ENCODE measurements around the gene SNX33.

The SNX33 gene

GRCh38 chr15:75637245-75638009, 10.3 kb upstream of the SNX33 start:
- Histone ChIP-seq H3K36me3 (ENCODE audit: insufficient read depth, low read length) (no peaks in the 10 kb centered on the region), H3K9ac (ENCODE audit: low read depth, low read length) (0 out of 2 replicates have a peak overlapping the region, but pooled peaks have one; percentile 59), H3K9me3 (ENCODE audit: control insufficient read depth, insufficient read depth, low read length) (no peaks in the 10 kb centered on the region), H3K4me1 (ENCODE audit: insufficient read depth, low read length) (peaks cover 15% of the 10 kb centered on the region; the same call in 1 of the 2 replicates)

- Histone ChIP-seq H3K4me1 (ENCODE audit: insufficient read depth, low read length) (peaks cover 12% of the 10 kb centered on the region; the same call in 1 of the 2 replicates), H3K9me3 (ENCODE audit: control insufficient read depth, insufficient read depth, low read length) (no peaks in the 10 kb centered on the region), H3K9ac (ENCODE audit: low read depth, low read length) (peak overlapping the region; percentile 59), H3K36me3 (ENCODE audit: insufficient read depth, low read length) (no peaks in the 10 kb centered on the region)
Measured at GRCh38 chr15:75639191-75639708, 8.5 kb upstream of the SNX33 start.

GRCh38 chr15:75639709-75640482, 7.8 kb upstream of the SNX33 start, which contains the start of gene IMP3:
Gene IMP3, minus strand, starts transcription at chr15:75640224. Its CDS starts 56 bp downstream, at chr15:75640168.
- H3K9ac ChIP-seq (ENCODE audit: low read depth, low read length): peak within 1 kb of the TSS; percentile 59
- H3K9me3 ChIP-seq (ENCODE audit: control insufficient read depth, insufficient read depth, low read length): no peaks in the 10 kb centered on the region
- no peaks in the 10 kb centered on the region for H3K36me3 ChIP-seq (ENCODE audit: insufficient read depth, low read length)
- H3K4me1 ChIP-seq (ENCODE audit: insufficient read depth, low read length): peaks cover 10% of the 10 kb centered on the region; the same call in 1 of the 2 replicates

DNA sequence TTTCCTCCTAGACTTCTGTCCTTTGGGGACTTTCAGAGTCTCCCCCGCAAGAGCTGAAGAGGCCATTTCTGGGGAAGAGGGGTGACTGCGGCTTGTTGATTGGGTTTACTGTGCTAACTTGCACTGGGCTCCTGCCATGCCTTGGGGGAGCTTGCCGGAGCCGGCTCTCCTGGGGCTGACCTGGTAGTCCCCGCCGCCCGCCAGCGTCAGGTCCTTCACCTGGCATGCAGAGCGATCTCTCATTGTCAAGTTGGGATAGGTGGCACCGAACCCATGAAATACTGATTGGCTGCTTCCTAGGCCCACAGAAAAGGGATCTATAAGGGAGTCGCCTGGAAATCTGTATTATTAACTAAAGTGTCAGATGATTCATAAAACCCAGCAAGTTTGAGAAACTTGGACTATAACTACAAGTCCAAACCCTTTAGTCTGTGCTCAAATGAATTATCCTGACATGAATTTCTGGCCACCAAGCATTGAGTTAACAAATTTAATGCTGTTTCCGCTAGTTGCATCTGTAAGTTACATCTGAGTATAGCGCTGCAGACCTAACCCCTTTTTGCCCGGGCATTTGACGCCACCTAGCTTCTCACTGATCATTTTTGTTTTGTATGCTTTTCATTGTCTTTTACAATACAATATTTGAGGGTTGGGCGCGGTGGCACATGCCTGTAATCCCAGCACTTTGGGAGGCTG, 7.1 kb upstream of the SNX33 start:
- Histone ChIP-seq H3K9ac (ENCODE audit: low read depth, low read length) (peak overlapping the region; percentile 59), H3K36me3 (ENCODE audit: insufficient read depth, low read length) (no peaks in the 10 kb centered on the region), H3K9me3 (ENCODE audit: control insufficient read depth, insufficient read depth, low read length) (no peaks in the 10 kb centered on the region), H3K4me1 (ENCODE audit: insufficient read depth, low read length) (peaks cover 10% of the 10 kb centered on the region; the same call in 1 of the 2 replicates)

DNA sequence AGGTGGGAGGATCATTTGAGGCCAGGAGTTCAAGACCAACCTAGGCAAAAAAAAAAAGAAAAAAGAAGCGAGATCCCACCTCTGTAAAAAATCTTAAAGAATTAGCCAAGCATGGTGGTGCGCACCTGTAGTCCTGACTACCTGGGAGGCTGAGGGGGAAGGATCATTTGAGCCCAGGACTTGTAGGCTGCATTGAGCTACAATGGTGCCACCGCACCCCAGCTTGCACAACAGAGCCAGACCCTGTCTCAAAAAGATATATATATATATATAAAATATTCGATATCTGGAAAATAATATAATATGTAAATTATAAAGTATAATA, 6.6 kb upstream of the SNX33 start:
- peaks cover 10% of the 10 kb centered on the region; the same call in 1 of the 2 replicates for H3K4me1 ChIP-seq (ENCODE audit: insufficient read depth, low read length)
- H3K9me3 ChIP-seq (ENCODE audit: control insufficient read depth, insufficient read depth, low read length): no peaks in the 10 kb centered on the region
- H3K9ac ChIP-seq (ENCODE audit: low read depth, low read length): peak overlapping the region; percentile 59; the same call in 1 of the 2 replicates
- no peaks in the 10 kb centered on the region for H3K36me3 ChIP-seq (ENCODE audit: insufficient read depth, low read length)

DNA sequence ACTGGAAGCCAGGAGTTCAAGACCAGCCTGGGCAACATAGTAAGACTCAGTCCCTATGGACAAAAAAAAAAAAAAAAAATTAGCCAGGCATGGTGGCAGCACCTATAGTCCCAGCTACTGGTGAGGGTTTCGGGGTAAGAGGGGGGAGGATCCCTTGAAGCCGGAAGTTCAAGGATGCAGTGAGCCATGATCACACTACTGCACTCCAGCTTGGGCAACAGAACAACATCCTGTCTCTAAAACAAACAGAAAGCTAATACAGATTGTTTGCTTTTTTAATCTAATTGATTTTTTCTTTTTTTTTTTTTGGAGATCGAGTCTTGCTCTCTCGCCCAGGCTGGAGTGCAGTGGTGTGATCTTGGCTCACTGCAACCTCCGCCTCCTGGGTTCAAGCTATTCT, 6.1 kb upstream of the SNX33 start:
- Histone ChIP-seq H3K36me3 (ENCODE audit: insufficient read depth, low read length) (no peaks in the 10 kb centered on the region), H3K9me3 (ENCODE audit: control insufficient read depth, insufficient read depth, low read length) (no peaks in the 10 kb centered on the region), H3K9ac (ENCODE audit: low read depth, low read length) (no peak overlapping the region), H3K4me1 (ENCODE audit: insufficient read depth, low read length) (peaks cover 10% of the 10 kb centered on the region; the same call in 1 of the 2 replicates)

DNA sequence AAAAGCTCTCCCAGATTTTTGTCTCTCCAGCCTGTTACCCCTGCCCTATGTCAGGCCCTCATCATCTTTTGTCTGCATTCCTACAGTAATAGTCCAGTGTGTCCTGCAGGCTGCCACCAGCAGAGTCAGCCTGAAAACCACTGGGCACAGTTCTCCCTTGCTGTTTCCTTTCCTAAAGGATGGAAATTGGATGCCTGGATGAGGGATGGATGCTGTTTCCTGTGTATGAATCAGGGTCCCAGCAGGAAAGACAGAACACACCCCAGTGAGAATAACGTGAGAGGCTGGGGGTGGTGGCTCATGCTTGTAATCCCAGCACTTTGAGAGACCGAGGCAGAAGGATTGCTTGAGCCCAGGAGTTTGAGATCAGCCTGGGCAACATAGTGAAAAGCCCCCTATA, 3.3 kb upstream of the SNX33 start:
- no peaks in the 10 kb centered on the region for H3K36me3 ChIP-seq (ENCODE audit: insufficient read depth, low read length)
- H3K9ac ChIP-seq (ENCODE audit: low read depth, low read length): no peak overlapping the region
- no peaks in the 10 kb centered on the region for H3K9me3 ChIP-seq (ENCODE audit: control insufficient read depth, insufficient read depth, low read length)
- H3K4me1 ChIP-seq (ENCODE audit: insufficient read depth, low read length): no peaks in the 10 kb centered on the region; the same call in 1 of the 2 replicates

- peak overlapping the region; percentile 92; the same call in 1 of the 2 replicates for H3K9ac ChIP-seq (ENCODE audit: low read depth, low read length)
- peaks cover 7% of the 10 kb centered on the region for H3K4me1 ChIP-seq (ENCODE audit: insufficient read depth, low read length)
- no peaks in the 10 kb centered on the region; the same call in 1 of the 2 replicates for H3K36me3 ChIP-seq (ENCODE audit: insufficient read depth, low read length)
- no peaks in the 10 kb centered on the region for H3K9me3 ChIP-seq (ENCODE audit: control insufficient read depth, insufficient read depth, low read length)
Measured at GRCh38 chr15:75646112-75646943, 1.4 kb upstream of the SNX33 start.

DNA sequence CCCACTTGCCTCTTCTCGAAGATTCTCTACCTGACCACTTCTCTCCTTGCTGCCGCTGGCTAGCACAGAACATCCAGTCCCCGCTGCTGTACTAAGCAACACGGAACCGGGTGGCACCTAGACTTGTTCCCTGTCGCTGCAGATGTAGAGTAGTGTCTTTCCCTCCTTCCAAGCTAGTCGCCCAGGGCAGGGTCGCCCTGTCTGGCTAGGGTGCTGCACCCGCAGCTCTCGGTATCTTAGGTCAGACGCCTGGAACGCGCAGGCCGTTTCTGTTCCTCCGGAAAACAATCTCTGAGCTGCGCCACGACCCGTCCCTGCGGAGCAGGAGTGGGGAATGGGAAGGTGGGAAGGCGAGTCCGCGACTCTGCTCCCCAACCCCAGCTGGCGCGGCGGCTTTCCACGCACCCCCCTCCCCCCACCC, 758 bp upstream of the SNX33 start:
- Histone ChIP-seq H3K9ac (ENCODE audit: low read depth, low read length) (peak overlapping the region; percentile 92), H3K9me3 (ENCODE audit: control insufficient read depth, insufficient read depth, low read length) (no peaks in the 10 kb centered on the region), H3K4me1 (ENCODE audit: insufficient read depth, low read length) (peaks cover 13% of the 10 kb centered on the region), H3K36me3 (ENCODE audit: insufficient read depth, low read length) (no peaks in the 10 kb centered on the region; the same call in 1 of the 2 replicates)

DNA sequence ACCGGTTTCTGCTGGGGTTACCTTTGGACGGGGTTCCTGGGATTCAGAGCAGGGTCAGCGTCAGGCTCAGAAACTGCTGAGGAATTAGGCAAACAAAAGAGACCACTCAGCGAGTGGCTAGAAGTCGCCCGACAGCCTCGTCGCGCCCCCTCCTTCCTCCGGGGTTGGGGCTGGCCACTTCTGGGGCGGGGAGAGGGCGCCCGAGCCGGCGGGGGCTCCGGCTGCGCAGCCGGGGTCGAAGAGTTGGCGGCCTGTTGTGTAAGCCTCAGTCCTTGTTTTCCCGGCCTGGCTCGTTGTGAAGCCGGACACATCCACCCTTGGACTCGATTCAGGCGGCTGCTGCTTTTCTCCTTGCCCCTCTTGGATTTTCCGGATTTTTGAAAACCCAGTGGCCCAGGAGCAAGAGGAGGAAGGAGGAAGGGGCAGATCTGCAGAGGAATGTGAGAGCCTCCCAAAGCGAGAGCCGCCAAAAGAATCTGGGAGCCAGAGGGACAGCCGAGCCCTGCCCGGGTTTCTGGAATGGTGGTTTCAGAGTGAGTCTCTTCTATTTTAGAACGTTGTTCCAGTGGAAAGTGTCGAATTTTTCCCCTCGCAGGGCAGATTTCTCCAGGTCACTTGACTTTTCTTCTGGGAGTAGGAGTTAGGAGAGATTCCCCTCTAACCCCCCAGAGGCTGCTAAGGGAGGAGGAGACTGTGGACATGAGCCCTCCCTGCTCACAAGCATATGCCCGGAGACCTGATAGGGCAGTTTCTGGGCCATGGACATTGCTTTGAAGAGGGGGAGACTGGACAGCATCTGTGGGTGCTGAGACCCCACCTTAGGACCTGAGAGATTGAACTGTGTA, 666 bp downstream of the SNX33 start:
- Histone ChIP-seq H3K9me3 (ENCODE audit: control insufficient read depth, insufficient read depth, low read length) (no peaks in the 10 kb centered on the region), H3K36me3 (ENCODE audit: insufficient read depth, low read length) (no peaks in the 10 kb centered on the region; the same call in 1 of the 2 replicates), H3K9ac (ENCODE audit: low read depth, low read length) (peak overlapping the region; percentile 92), H3K4me1 (ENCODE audit: insufficient read depth, low read length) (peaks cover 13% of the 10 kb centered on the region)

DNA sequence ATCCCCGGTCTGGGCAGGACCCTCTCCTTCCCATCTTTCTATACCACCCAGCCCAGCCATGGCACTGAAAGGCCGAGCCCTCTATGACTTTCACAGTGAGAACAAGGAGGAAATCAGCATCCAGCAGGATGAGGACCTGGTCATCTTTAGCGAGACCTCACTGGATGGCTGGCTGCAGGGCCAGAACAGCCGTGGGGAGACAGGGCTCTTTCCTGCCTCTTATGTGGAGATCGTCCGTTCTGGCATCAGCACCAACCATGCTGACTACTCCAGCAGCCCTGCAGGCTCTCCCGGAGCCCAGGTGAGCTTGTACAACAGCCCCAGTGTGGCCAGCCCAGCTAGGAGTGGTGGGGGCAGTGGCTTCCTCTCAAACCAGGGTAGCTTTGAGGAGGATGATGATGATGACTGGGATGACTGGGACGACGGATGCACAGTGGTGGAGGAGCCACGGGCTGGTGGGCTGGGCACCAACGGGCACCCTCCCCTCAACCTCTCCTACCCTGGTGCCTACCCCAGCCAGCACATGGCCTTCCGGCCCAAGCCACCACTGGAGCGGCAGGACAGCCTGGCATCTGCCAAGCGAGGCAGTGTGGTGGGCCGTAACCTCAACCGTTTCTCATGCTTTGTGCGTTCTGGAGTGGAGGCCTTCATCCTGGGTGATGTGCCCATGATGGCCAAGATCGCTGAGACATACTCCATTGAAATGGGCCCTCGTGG, 1.5 kb downstream of the SNX33 start:
- Histone ChIP-seq H3K9ac (ENCODE audit: low read depth, low read length) (peak overlapping the region; percentile 92), H3K9me3 (ENCODE audit: control insufficient read depth, insufficient read depth, low read length) (no peaks in the 10 kb centered on the region), H3K36me3 (ENCODE audit: insufficient read depth, low read length) (no peaks in the 10 kb centered on the region; the same call in 1 of the 2 replicates), H3K4me1 (ENCODE audit: insufficient read depth, low read length) (peaks cover 13% of the 10 kb centered on the region)

- no peaks in the 10 kb centered on the region; the same call in 1 of the 2 replicates for H3K36me3 ChIP-seq (ENCODE audit: insufficient read depth, low read length)
- H3K9ac ChIP-seq (ENCODE audit: low read depth, low read length): no peak overlapping the region
- no peaks in the 10 kb centered on the region for H3K9me3 ChIP-seq (ENCODE audit: control insufficient read depth, insufficient read depth, low read length)
- H3K4me1 ChIP-seq (ENCODE audit: insufficient read depth, low read length): peaks cover 13% of the 10 kb centered on the region
Measured at GRCh38 chr15:75649848-75650247, 2.1 kb downstream of the SNX33 start.

All from ES-I3 (cell line).